Spleen (tissue), 11 donors: ENCODE data around the gene ZCCHC7. TPM values are rescaled to one million over a fixed set of nuclear protein-coding genes. Genes with fewer than 3 reads are reported as not detected.

Source experiments
- DNase-seq: peaks from one replicate; pipeline ENCODE4 v3.0.0-alpha.2; 2020
- H3K27ac ChIP-seq, 8 donors: fragments of 200-600 bp; sonication (generic) in 7 of 8; 1 replicate in 4 of 8; 2 replicates in 4 of 8; pipeline versions ENCODE4 v1.5.0 to v1.8.0; 2016 to 2021; ENCODE audit warnings: inconsistent platforms in 4 of 8, mild to moderate bottlenecking in 4 of 8, moderate library complexity in 1 of 8
- H3K27me3 ChIP-seq, 7 donors: fragments of 200-600 bp; sonication (generic) in 6 of 7; replicated peaks in 1 of 7; 1 replicate in 4 of 7; 2 replicates in 3 of 7; pipeline versions ENCODE4 v1.5.0 to v1.8.0; 2016 to 2021; ENCODE audit warnings: inconsistent platforms in 3 of 7, mild to moderate bottlenecking in 1 of 7
- H3K36me3 ChIP-seq, 6 donors: fragments of 200-600 bp; sonication (generic) in 5 of 6; 1 replicate in 4 of 6; 2 replicates in 2 of 6; pipeline versions ENCODE4 v1.5.0 to v1.8.0; 2016 to 2021; ENCODE audit warnings: inconsistent platforms in 2 of 6
- H3K4me1 ChIP-seq, 6 donors: fragments of 200-600 bp; sonication (generic) in 5 of 6; 1 replicate in 3 of 6; 2 replicates in 3 of 6; pipeline versions ENCODE4 v1.5.0 to v1.8.0; 2016 to 2021; ENCODE audit warnings: inconsistent platforms in 3 of 6
- H3K4me3 ChIP-seq, 8 donors: fragments of 200-600 bp; sonication (generic) in 7 of 8; 1 replicate in 4 of 8; 2 replicates in 4 of 8; pipeline versions ENCODE4 v1.5.0 to v1.8.0; 2016 to 2021; ENCODE audit warnings: inconsistent platforms in 4 of 8, mild to moderate bottlenecking in 4 of 8, moderate library complexity in 2 of 8
- H3K9me3 ChIP-seq, 8 donors: fragments of 200-600 bp; sonication (generic) in 7 of 8; 1 replicate in 4 of 8; 2 replicates in 4 of 8; pipeline versions ENCODE4 v1.5.0 to v1.8.0; 2016 to 2021; ENCODE audit warnings: inconsistent platforms in 4 of 8
- CTCF ChIP-seq, 11 experiments: fragments of 200-600 bp in 7 of 11; fragments of 450-650 bp in 4 of 11; sonication (generic) in 4 of 11; IDR thresholded peaks in 8 of 11; conservative IDR thresholded peaks in 3 of 11; 1 replicate in 7 of 11; 2 replicates in 4 of 11; pipeline versions ENCODE4 v1.4.0 to v1.8.0; 2016 to 2021; ENCODE audit warnings: antibody characterized with exemption in 11 of 11, inconsistent platforms in 4 of 11, mild to moderate bottlenecking in 1 of 11
- POLR2A ChIP-seq, 3 donors: fragments of 450-650 bp; IDR thresholded peaks; one replicate each; pipeline ENCODE4 v1.5.1; 2017; ENCODE audit warnings: antibody characterized with exemption in 3 of 3, mild to moderate bottlenecking in 1 of 3
- POLR2AphosphoS5 ChIP-seq, 3 donors: sonication (generic); formaldehyde crosslinking; IDR thresholded peaks; one replicate each; pipeline ENCODE4 v1.5.1; 2017; ENCODE audit warnings: antibody characterized with exemption in 3 of 3
- WGBS, 5 donors: extraction: QIAGEN DNeasy Blood & Tissue Kit in 3 of 5; methylation state at CpG; one replicate each; pipeline versions ENCODE4 v1.1.5 to v1.1.7; 2013 to 2018; 5-methylcytosine and 5-hydroxymethylcytosine counted together
- intact Hi-C: fragments of 100-400 bp; cut with DNase I; formaldehyde crosslinking; loops from one replicate; pipeline ENCODE4 v1.15.0; 2023; ENCODE audit warnings: low total_unique reads
- polyA plus RNA-seq, 3 donors: library from polyadenylated mRNA; stranded (reverse); fragments of 200-250 nt; gene quantifications; one replicate each; pipeline ENCODE4 v1.2.1, GENCODE V29; 2013
- total RNA-seq, 7 donors: library from RNA; depleted of rRNA in 3 of 7; stranded (reverse); fragments of >200 nt in 3 of 7; fragmentation: NEBNext Ultra II Directional in 4 of 7; extraction: Animal tissue kit (Norgen Biotek cat#: 25700) in 4 of 7; gene quantifications; one replicate each; pipeline versions ENCODE4 v1.1.0 to v1.2.1, GENCODE V29; 2016 to 2021
- donor health status: healthy with polysubstance abuse.
- donor health status: DM: no; HTN: no; CAD: no; lungs with moderate emphysema.
- donor health status: DM: no; HTN: no; CAD: no.
- donor health status: Bipolar disorder and iron deficiency.
- donor health status: healthy.
- donor health status: DM: no; HTN: no; CAD: no.
- donor health status: DM: yes; HTN: yes; CAD: no.

Gene ZCCHC7
- total and polyA plus RNA-seq, 10 donors, result 17.0 to 50.6 (median 38.1) TPM

DNA sequence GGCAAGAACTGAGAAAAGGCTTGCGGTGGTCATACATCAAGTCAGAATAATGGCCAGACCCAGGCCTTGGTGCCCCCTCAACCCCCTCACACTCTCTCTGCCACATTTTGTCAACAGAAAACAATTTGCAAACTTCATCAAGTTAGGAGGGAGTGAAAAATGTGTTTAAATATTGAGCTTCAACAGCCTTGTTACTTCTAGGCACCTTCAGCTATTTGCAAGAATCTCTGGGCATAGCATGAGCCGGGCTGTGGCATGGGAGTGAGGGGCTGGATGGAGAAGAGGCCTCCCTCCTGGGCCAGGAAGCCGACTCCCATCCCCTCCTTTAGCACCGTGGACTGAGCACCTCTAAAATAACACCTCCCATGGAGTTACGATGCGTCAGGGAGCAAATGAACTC is 249.9 kb downstream of the ZCCHC7 start:
- WGBS, 5 donors, result 73 to 84% (median 76%) methylated on average over 6 of the region's 6 CpGs
- Histone ChIP-seq H3K27me3 (no peaks in the 10 kb centered on the region), H3K4me3 (peak overlapping the region in 1 of 8 donors; percentile 22), H3K36me3 (no peaks in the 10 kb centered on the region), H3K27ac (peak overlapping the region in 5 of 8 donors; percentile 71 to 87 (median 80)), H3K9me3 (no peaks in the 10 kb centered on the region), H3K4me1 (peaks cover 12 to 78% (median 41%) of the 10 kb centered on the region in 6 donors)
- intact Hi-C loops, result no loop called here
- DNase-seq, result no peak
- no peak for TF ChIP-seq POLR2AphosphoS5 (IDR thresholded peaks at IDR 0.05)
- no peak for TF ChIP-seq POLR2A (IDR thresholded peaks at IDR 0.05)

DNA sequence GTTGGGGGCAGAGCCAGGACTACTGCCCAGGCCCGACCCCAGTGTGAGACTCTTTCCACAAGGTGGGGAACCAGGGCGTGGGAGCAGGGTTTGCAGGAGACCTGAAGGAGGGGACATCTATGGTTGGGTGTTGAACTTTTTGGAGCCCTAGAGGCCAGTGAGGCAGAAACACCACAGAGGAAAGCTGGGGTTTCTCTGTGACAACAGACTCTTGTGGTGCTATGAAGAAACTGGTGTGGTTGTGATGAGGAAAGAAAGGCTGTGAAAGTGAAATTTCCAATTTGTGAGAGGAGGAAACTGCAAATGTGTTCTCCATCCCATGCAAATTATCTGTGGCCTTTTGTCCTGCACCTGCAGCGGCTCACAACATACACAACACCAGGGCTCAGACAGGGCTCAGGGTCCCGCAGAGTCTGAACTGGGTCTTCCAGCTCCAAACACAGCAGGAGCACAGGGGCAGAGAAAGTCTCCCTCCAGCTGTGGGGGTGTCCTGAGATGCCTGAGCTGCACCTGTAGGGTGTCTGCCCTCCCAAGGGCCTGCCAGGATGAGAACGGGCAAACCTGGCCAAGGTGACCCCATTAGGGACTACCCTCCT is 250.7 kb downstream of the ZCCHC7 start:
- Histone ChIP-seq H3K4me3 (peak overlapping the region in 1 of 8 donors; percentile 15), H3K9me3 (no peaks in the 10 kb centered on the region), H3K4me1 (peaks cover 12 to 86% (median 44%) of the 10 kb centered on the region in 6 donors), H3K36me3 (no peaks in the 10 kb centered on the region), H3K27ac (peak overlapping the region in 7 of 8 donors; percentile 29 to 87 (median 77)), H3K27me3 (no peaks in the 10 kb centered on the region)
- intact Hi-C loops, result no loop called here
- 45 to 73% (median 68%) methylated on average over 5 of the region's 5 CpGs for WGBS, 5 donors
- TF ChIP-seq POLR2AphosphoS5 (IDR thresholded peaks at IDR 0.05), result peak; percentile 32 to 63 (median 50)
- TF ChIP-seq CTCF (IDR thresholded peaks at IDR 0.05 in 8 of 11, conservative IDR thresholded peaks at IDR 0.05 in 3 of 11), result peak in 7 of 11 experiments; percentile 10 to 36 (median 26)
- TF ChIP-seq POLR2A (IDR thresholded peaks at IDR 0.05), result no peak
- DNase-seq, result peak; percentile 80

- H3K27me3 ChIP-seq, result no peaks in the 10 kb centered on the region
- H3K4me1 ChIP-seq, result peaks cover 12 to 93% (median 44%) of the 10 kb centered on the region in 6 donors
- WGBS, 5 donors, result 40 to 54% (median 47%) methylated on average over 19 to 20 of the region's 20 CpGs
- H3K36me3 ChIP-seq, result no peaks in the 10 kb centered on the region
- intact Hi-C loops, result no loop called here
- H3K9me3 ChIP-seq, result no peaks in the 10 kb centered on the region
- DNase-seq, result no peak
- H3K27ac ChIP-seq, result peak overlapping the region; percentile 29 to 87 (median 74)
- no peak for TF ChIP-seq POLR2AphosphoS5 (IDR thresholded peaks at IDR 0.05)
- H3K4me3 ChIP-seq, result peak overlapping the region in 1 of 8 donors; percentile 15
These were observed 251.4 kb downstream of the ZCCHC7 start for GRCh38 chr9:37371565-37372464.

- TF ChIP-seq POLR2A (IDR thresholded peaks at IDR 0.05), result no peak
- TF ChIP-seq CTCF (IDR thresholded peaks at IDR 0.05 in 8 of 11, conservative IDR thresholded peaks at IDR 0.05 in 3 of 11), result no peak
- no peak for TF ChIP-seq POLR2AphosphoS5 (IDR thresholded peaks at IDR 0.05)
- intact Hi-C loops, result no loop called here
- H3K4me3 ChIP-seq, result no peak overlapping the region
- DNase-seq, result no peak
- H3K27ac ChIP-seq, result peak overlapping the region in 1 of 8 donors; percentile 87
- H3K27me3 ChIP-seq, result no peaks in the 10 kb centered on the region
- H3K9me3 ChIP-seq, result no peaks in the 10 kb centered on the region
- H3K36me3 ChIP-seq, result no peaks in the 10 kb centered on the region
- H3K4me1 ChIP-seq, result peaks cover 12 to 89% (median 44%) of the 10 kb centered on the region in 6 donors
- 78 to 92% (median 88%) methylated on average over 3 of the region's 3 CpGs for WGBS, 5 donors
These were observed 252.5 kb downstream of the ZCCHC7 start for GRCh38 chr9:37372839-37373238.

DNA sequence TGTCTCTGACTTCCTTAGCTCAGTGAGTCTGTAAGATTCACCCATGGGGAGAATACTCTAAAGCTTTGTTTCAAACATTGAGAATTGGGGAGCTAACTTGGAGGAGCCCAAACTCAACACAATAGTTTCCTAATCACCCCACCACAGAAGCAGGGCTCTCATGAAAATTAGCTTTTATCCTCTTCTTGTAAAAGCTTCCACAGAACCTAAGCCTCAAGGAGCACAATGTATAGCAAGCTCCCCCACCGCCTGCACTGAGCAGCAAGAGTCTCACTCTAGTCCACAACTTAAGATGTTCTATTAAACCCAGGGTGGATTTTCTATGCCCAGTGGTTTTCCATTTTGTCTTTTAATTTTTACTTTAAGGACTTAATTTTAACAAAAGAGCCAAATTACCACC is 253.2 kb downstream of the ZCCHC7 start:
- Histone ChIP-seq H3K9me3 (no peaks in the 10 kb centered on the region), H3K4me1 (peaks cover 12 to 91% (median 45%) of the 10 kb centered on the region in 6 donors), H3K27ac (peak overlapping the region in 1 of 8 donors; percentile 3), H3K36me3 (no peaks in the 10 kb centered on the region), H3K4me3 (no peak overlapping the region), H3K27me3 (no peaks in the 10 kb centered on the region)
- 88 to 100% (median 92%) methylated on average over 1 of the region's 1 CpG for WGBS, 5 donors
- TF ChIP-seq POLR2A (IDR thresholded peaks at IDR 0.05) (no peak), CTCF (IDR thresholded peaks at IDR 0.05 in 8 of 11, conservative IDR thresholded peaks at IDR 0.05 in 3 of 11) (no peak), POLR2AphosphoS5 (IDR thresholded peaks at IDR 0.05) (no peak)
- intact Hi-C loops, result no loop called here
- no peak for DNase-seq
